Ovary (tissue), 3 donors: ENCODE data around the gene RASL10A.

Source experiments
- POLR2A ChIP-seq: fragments of 450-650 bp; IDR thresholded peaks from one replicate; pipeline ENCODE4 v1.6.1; 2017; ENCODE audit warnings: antibody characterized with exemption, mild to moderate bottlenecking, moderate library complexity
- TF ChIP-seq, protein P1 (sequence below), 3 donors: fragments of 450-650 bp in 2 of 3; fragments of 200-600 bp in 1 of 3; IDR thresholded peaks; one replicate each; pipeline versions ENCODE4 v1.5.1 to v1.8.0; 2016 to 2022; ENCODE audit warnings: antibody characterized with exemption in 3 of 3, mild to moderate bottlenecking in 1 of 3
- donor health status: DM: no; HTN: no; CAD: no.

DNA sequence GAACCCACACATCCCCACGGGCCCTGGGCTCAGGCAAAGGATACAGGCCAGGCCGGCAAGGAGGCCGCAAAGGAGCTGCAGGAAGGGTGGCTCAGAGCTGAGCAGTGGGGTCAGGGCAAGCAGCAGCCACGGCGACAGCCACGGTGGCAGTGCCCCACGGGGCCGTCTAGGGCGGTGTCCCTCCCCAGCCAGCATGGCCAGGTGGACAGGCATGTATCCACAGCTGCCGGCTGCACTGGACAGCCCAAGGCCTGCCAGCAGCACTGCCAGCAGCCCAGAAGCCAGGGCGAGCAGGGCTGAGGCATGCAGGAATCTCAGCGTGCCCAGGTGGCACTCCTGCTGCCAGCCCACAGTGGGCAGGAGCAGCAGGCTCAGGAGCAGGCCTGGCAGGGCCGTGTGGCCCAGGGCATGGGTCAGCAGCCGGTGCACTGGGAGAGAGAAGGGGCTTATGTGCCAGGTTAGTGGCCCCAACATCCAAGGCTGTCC, 51.7 kb downstream of the RASL10A start:
- TF ChIP-seq, protein P1, sequence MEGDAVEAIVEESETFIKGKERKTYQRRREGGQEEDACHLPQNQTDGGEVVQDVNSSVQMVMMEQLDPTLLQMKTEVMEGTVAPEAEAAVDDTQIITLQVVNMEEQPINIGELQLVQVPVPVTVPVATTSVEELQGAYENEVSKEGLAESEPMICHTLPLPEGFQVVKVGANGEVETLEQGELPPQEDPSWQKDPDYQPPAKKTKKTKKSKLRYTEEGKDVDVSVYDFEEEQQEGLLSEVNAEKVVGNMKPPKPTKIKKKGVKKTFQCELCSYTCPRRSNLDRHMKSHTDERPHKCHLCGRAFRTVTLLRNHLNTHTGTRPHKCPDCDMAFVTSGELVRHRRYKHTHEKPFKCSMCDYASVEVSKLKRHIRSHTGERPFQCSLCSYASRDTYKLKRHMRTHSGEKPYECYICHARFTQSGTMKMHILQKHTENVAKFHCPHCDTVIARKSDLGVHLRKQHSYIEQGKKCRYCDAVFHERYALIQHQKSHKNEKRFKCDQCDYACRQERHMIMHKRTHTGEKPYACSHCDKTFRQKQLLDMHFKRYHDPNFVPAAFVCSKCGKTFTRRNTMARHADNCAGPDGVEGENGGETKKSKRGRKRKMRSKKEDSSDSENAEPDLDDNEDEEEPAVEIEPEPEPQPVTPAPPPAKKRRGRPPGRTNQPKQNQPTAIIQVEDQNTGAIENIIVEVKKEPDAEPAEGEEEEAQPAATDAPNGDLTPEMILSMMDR (IDR thresholded peaks at IDR 0.05), result no peak
- no peak for TF ChIP-seq POLR2A
